Esophagus muscularis mucosa (tissue), 4 donors: ENCODE results near the gene ZC3H14.

Source experiments
- EP300 ChIP-seq: sonication (generic); formaldehyde crosslinking; IDR thresholded peaks from one replicate; pipeline ENCODE4 v1.6.1; 2017; ENCODE audit warnings: antibody characterized with exemption
- POLR2A ChIP-seq: fragments of 450-650 bp; IDR thresholded peaks from one replicate; pipeline ENCODE4 v1.6.1; 2017; ENCODE audit warnings: antibody characterized with exemption, moderate library complexity, mild to moderate bottlenecking, low read depth
- POLR2AphosphoS5 ChIP-seq, 2 donors: sonication (generic); formaldehyde crosslinking; IDR thresholded peaks; one replicate each; pipeline ENCODE4 v1.6.1; 2017; ENCODE audit warnings: antibody characterized with exemption in 2 of 2
- TF ChIP-seq, protein P1 (sequence below), 3 experiments: fragments of 200-600 bp in 2 of 3; fragments of 450-650 bp in 1 of 3; sonication (generic) in 2 of 3; IDR thresholded peaks; one replicate each; pipeline ENCODE4 v1.5.1; 2017 to 2019; ENCODE audit warnings: antibody characterized with exemption in 3 of 3, mild to moderate bottlenecking in 2 of 3, moderate library complexity in 1 of 3

DNA sequence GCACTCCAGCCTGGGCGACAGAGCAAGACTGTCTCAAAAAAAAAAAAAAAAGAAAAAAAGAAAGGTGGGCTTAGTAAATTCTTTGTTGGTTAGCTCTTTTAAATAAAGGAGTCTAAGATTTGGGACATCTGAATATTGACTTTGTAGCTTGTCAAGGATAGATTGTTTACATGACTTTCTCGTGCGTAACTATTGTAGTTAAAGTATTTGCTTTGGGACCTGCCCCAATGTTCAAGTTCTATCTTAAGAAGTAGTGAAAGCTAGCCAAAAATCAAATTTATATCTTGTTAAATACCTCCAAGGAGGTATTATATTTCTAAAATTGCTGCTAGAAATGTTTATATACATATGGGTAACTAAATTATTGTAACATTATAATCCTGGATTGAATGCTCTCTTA, 40.4 kb upstream of the ZC3H14 start:
- TF ChIP-seq POLR2AphosphoS5 (IDR thresholded peaks at IDR 0.05) (no peak), POLR2A (no peak), EP300 (no peak)
- TF ChIP-seq, protein P1, sequence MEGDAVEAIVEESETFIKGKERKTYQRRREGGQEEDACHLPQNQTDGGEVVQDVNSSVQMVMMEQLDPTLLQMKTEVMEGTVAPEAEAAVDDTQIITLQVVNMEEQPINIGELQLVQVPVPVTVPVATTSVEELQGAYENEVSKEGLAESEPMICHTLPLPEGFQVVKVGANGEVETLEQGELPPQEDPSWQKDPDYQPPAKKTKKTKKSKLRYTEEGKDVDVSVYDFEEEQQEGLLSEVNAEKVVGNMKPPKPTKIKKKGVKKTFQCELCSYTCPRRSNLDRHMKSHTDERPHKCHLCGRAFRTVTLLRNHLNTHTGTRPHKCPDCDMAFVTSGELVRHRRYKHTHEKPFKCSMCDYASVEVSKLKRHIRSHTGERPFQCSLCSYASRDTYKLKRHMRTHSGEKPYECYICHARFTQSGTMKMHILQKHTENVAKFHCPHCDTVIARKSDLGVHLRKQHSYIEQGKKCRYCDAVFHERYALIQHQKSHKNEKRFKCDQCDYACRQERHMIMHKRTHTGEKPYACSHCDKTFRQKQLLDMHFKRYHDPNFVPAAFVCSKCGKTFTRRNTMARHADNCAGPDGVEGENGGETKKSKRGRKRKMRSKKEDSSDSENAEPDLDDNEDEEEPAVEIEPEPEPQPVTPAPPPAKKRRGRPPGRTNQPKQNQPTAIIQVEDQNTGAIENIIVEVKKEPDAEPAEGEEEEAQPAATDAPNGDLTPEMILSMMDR (IDR thresholded peaks at IDR 0.05), result no peak
